ENCODE data around the gene MCTP2.

DNA sequence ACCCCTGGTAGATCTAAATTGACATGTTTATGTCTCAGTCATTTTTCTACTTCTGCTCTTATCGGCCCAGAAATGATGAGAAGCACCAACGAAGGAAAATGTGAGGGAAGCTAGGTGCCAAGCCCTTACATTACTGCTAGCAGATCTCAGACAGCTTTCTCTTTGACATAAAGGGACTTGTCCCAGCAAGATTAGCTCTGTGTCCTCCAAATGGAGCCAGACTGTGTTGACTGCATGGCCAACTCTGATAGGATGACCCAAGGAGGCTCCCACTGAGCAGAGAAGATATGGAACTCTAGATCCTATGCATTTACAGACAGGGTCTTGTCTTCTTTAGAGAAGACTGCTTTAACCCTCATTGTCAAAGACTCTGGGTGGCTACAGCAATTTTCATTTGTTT is 2.8 kb upstream of the MCTP2 start:
- TF ChIP-seq TAF1 (IDR thresholded peaks at IDR 0.05; ENCODE audit: borderline replicate concordance, insufficient read depth, low read length) (no peak), FOXP2 (optimal IDR thresholded peaks at IDR 0.05; ENCODE audit: borderline replicate concordance, extremely low read depth, extremely low read length, insufficient read depth) (no peak)
